HG02885 (cell line): ENCODE results near the gene PLOD3.

Experiments
- ATAC-seq: cut with Tn5 transposase; IDR thresholded peaks from one replicate; pipeline ENCODE4 v1.9.1; 2021; ENCODE audit warnings: mild to moderate bottlenecking; ENCODE audit not compliant: unreplicated experiment, poor library complexity

The PLOD3 gene

DNA sequence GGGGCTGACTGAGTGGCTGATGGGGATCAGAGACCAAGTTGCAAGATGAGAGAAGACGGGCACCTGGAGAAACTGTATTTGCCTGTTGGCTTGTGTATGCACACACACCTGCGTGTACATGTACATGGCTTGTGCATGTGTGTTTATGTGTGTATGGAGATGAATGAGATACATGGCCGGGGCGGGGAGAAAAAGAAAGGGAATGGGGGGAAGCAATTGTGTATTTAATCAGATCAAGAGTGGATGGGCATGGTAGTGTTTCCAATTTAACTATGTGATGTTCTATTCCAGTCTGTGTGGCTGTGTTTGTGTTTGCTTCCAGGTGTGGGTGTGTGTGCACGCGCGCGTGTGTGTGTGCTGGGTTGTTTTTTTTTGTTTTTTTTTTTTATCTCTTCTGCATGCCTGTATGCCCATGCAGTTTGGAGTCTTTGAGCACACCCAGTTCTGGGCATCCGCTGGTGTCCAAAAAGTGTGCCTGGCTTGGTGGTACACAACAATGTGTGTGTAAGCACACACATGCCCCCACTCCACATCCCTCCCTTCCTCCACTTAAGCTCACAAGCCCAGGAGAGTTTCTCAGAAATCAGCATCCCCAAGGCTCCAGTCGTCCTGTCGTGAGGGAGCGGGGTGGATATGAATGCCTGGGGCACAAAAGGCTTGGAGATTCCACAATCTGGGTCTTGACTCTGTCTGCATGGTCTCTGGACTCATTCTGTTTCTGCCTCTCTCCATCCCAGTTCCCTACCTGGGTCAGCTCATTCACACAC, 49.6 kb downstream of the PLOD3 start:
- ATAC-seq = no peak

GRCh38 chr7:101166909-101167644, 50.3 kb downstream of the PLOD3 start:
- no peak for ATAC-seq

DNA sequence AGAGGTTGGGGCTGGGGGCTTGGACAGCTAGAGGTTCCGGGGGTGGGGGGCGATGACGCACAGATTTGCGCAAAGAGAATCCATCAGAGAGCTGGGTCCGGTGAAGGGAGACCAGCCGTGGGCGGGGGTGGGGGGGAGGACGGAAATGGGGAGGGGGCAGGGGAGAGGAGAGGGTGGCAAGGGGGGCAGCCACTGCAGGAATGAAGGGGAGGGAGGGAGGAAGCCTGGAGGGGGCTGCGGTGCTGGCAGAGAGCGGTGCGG, 50.8 kb downstream of the PLOD3 start:
- ATAC-seq = no peak

DNA sequence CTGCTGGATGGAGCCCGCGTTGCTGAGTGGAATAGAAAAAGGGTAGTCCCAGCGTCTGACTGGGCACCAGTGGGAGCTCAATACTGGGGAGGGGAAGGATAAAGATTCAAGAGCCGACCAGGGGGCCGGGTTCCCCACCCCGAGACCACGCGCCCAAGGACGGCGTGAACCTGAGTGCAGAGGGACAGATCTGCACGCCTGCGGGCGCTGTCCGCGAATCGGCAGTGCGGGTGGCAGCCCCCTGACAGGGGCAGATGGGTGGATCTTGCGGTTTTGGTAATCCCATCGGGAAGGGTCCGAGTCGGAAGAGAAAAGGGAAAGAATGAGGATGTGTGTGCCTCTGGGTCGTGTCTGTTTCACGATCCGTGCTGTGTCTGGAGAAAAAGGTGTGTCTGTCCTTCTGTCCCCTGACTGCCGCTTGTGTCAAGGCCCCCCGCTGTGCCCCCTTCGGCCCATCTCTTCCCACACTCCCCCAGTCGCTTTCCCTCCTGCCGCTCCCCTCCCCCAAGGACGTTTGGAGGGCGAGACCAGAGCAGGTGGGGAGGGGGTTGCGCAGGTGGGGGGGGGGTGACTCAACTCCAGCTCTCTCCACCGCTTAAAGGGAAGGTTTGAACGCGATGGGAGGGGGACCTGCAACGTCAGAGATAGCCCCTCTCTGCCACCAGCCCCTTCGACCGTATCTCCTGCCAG, 51.3 kb downstream of the PLOD3 start:
- no peak for ATAC-seq

DNA sequence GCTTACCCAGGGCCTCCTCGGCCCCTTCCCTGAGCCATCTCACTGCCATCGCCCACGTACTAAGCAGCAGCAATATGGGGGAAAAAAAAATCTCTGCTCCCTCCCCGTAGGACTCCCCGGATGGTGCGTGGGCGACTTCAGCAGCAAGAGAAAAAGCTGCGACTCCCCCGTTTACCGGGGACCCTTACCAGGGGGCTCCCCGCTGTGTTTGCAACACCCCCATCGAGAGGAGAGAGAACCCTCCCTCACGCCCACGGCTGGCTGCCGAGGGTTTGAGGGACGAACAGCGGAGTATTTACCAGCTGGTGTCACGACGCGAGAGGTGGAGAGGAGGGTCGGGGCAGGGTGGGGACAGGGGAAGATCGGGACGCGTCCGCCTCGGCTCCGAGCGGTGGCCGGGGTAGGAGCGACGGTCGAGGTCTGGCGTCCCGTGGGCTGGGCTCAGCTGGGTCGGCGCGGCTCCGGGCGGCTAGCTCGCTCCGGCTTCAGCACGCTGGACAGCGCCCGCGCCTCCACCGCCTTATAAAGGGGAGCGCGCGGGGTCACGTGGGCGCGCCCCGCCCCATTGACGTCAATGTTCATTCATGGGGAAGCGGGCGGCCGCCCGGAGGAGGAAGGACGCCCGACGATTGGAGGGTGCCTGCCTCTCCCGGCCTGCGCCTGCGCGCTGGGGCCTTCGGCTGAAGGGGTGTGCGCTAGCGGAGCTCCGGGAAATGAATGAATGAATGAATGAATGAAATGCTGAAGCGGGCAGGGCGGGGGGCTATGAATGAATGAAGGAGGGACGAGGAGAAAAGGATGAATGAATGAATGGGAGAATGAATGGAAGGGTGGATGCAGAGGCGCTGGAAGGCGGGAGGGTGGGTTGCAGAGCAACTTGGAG, 52.1 kb downstream of the PLOD3 start, which contains the start of gene VGF:
TSS of gene VGF (minus strand) at position 495 of the 883 bp plus-strand sequence. CDS start 726 bp downstream, outside the sequence.
- peak; percentile 76 for ATAC-seq

GRCh38 chr7:101164071-101164840, 53.1 kb downstream of the PLOD3 start:
- no peak for ATAC-seq

GRCh38 chr7:101163279-101164070, 53.9 kb downstream of the PLOD3 start:
- ATAC-seq = no peak

GRCh38 chr7:101162551-101163278, 54.7 kb downstream of the PLOD3 start:
- ATAC-seq = no peak

- no peak for ATAC-seq
These were observed 55.5 kb downstream of the PLOD3 start for GRCh38 chr7:101161692-101162471.

GRCh38 chr7:101160910-101161309, 56.5 kb downstream of the PLOD3 start:
- ATAC-seq = no peak

DNA sequence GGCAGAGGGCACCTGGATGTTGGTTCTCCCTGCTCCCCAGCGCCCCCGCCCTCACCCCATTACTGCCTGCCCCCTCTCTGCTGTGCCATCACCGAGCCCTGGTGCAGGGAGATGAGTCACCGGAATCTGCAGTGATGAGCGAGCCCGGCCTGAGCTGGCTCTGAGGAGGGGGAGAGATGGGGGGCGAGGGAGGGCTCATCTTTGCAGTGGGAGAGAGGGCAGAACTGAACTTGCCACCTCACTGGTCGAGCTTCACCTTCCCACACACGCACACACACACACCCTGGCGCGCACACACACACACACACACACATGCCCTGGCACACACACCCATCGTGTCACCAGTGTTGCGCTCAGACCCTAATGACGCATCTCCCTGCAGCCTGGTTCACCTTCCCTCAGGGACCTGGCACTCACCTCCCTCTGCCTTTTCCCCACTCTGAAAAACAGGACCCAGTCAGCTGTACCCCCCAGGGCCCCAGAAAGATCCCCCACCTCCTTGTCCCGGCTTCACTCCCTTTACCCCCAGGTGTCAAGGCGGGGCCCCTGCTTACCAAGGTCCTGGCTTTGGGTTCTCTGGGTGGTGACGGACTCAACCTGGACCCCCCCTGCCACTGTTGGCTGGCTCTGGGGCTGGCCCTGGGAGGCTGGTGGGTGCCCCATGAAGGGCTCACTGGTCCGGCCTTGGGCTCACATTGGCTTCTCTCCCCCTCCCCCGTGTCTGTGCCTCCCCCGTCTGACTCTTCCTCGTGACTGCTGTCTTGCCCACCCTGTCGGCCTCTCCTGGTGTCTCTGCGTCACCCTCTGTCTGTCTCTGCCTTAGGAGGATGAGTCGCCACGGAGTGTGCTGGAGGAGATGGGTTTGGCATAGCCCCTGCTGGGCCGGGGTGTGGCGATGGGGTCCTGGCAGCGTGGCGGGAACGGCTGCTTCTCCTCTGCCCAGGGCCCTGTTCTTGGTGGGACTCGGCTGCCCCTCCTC, 57.4 kb downstream of the PLOD3 start:
- ATAC-seq = no peak

- no peak for ATAC-seq
These were observed 60.4 kb downstream of the PLOD3 start for GRCh38 chr7:101156866-101157589.

DNA sequence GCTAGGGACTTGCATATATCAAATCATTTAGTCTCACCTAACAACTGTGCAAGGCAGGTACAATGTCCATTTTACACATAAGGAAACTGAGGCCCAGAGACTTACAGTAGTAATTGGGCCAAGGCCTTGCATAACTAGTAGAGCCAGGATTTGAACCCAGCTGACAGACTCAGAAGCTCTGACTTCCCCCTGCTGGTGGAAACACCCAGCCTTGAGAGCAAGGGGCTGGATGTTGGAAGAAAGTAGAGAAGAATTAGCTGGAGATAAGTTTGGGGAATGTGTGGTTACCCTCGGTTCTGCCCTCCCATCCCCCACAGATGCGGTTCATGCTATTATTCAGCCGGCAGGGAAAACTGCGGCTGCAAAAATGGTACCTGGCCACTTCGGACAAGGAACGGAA, 61.1 kb downstream of the PLOD3 start:
- ATAC-seq = no peak
